Mesendoderm (in vitro differentiated cells): ENCODE data around the gene FUT2.

Source experiments
- DNase-seq: peaks from one replicate; pipeline ENCODE4 v3.0.0; 2013
- H2AK5ac ChIP-seq: 2 replicates; pipeline ENCODE4 v1.6.1; 2013; ENCODE audit warnings: low read length, inconsistent platforms
- H2BK120ac ChIP-seq: 2 replicates; pipeline ENCODE4 v1.6.1; 2013; ENCODE audit warnings: low read depth, mild to moderate bottlenecking, low read length, moderate library complexity, mixed read lengths
- H2BK15ac ChIP-seq: replicated peaks from 2 replicates; pipeline ENCODE4 v1.6.1; 2013; ENCODE audit warnings: low read depth, mild to moderate bottlenecking, moderate library complexity
- H2BK5ac ChIP-seq: 2 replicates; pipeline ENCODE4 v1.6.1; 2013; ENCODE audit warnings: low read length, inconsistent platforms
- H3K18ac ChIP-seq: 2 replicates; pipeline ENCODE4 v1.6.1; 2013; ENCODE audit warnings: mild to moderate bottlenecking, low read length, mixed read lengths
- H3K23ac ChIP-seq: one replicate; pipeline ENCODE4 v1.6.1; 2013; ENCODE audit warnings: low read length
- H3K27ac ChIP-seq: 2 replicates; pipeline ENCODE4 v1.5.1; 2013; ENCODE audit warnings: low read depth, mild to moderate bottlenecking, inconsistent platforms, low read length, moderate library complexity
- H3K27me3 ChIP-seq: 2 replicates; pipeline ENCODE4 v1.6.1; 2013; ENCODE audit warnings: low read length, control low read depth, mild to moderate bottlenecking, inconsistent platforms; ENCODE audit not compliant: insufficient read depth, poor library complexity
- H3K36me3 ChIP-seq: 2 replicates; pipeline ENCODE4 v1.6.1; 2013; ENCODE audit warnings: low read length, inconsistent platforms; ENCODE audit not compliant: control insufficient read depth, insufficient read depth
- H3K4ac ChIP-seq: one replicate; pipeline ENCODE4 v1.6.1; 2013; ENCODE audit warnings: low read depth, mild to moderate bottlenecking, low read length, moderate library complexity
- H3K4me1 ChIP-seq: 2 replicates; pipeline ENCODE4 v1.6.1; 2013; ENCODE audit warnings: low read depth, low read length, inconsistent platforms; ENCODE audit not compliant: control insufficient read depth
- H3K4me2 ChIP-seq: 2 replicates; pipeline ENCODE4 v1.6.1; 2013; ENCODE audit warnings: low read length
- H3K4me3 ChIP-seq: 2 replicates; pipeline ENCODE4 v1.5.1; 2013; ENCODE audit warnings: mild to moderate bottlenecking, low read length
- H3K56ac ChIP-seq: one replicate; pipeline ENCODE4 v1.6.1; 2013; ENCODE audit warnings: low read length
- H3K79me1 ChIP-seq: 2 replicates; pipeline ENCODE4 v1.6.1; 2013; ENCODE audit warnings: low read length, inconsistent platforms
- H3K79me2 ChIP-seq: 2 replicates; pipeline ENCODE4 v1.6.1; 2013; ENCODE audit warnings: mild to moderate bottlenecking, low read length; ENCODE audit not compliant: control insufficient read depth, insufficient read depth
- H3K9ac ChIP-seq: 2 replicates; pipeline ENCODE4 v1.6.1; 2013; ENCODE audit warnings: low read length, inconsistent platforms
- H4K5ac ChIP-seq: one replicate; pipeline ENCODE4 v1.6.1; 2013; ENCODE audit warnings: low read length
- H4K8ac ChIP-seq: one replicate; pipeline ENCODE4 v1.6.1; 2013; ENCODE audit warnings: low read depth, mild to moderate bottlenecking, control low read depth, low read length, moderate library complexity
- WGBS: extraction: QIAGEN DNeasy Blood & Tissue Kit; methylation state at CpG from one replicate; pipeline ENCODE4 v1.1.7; 2013; ENCODE audit warnings: low lambda C conversion rate, missing lambda C conversion rate; ENCODE audit not compliant: insufficient coverage; ENCODE audit errors: extremely low coverage; 5-methylcytosine and 5-hydroxymethylcytosine counted together

Gene FUT2

DNA sequence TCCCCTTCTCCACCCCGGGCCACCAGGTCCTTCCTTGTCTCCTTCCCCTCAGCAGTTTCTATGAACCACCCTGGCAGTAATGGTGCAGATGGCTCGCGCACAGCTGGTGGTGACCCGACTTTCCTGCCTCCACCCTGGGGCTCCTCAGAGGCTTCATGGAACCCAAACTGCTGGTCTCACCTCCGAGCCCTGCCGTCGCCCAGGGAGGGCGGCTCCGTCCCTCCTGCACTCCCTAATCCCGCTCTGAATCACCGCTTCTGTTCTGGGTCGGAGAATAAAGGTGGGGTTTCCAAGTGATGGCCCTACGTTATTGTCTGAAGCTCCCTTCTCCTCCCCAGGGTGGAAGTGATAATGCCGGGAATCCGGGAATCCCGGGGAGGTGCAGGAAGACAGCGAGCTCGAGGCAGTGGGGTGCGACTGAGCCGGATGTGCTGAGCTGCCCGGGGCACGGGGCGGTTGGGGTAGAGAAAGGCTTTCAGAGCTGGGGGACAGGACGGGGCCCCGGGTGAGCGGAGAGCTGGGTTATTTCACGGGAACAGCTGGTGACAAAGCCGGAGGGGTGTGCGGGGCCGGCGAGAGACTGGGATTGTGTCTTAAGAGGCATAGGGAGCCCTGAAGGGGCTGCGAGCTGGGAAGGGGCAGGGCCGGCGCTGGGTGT is 711 bp downstream of the FUT2 start:
- H3K56ac ChIP-seq, result peak overlapping the region; percentile 85
- H3K27ac ChIP-seq, result peak overlapping the region; percentile 46
- no CpG with 5 or more reads among the region's 34 CpGs for WGBS
- no peaks in the 10 kb centered on the region for H3K27me3 ChIP-seq
- H3K9ac ChIP-seq, result peak overlapping the region; percentile 57
- DNase-seq, result peak; percentile 83
- no peak overlapping the region for H3K23ac ChIP-seq
- no peaks in the 10 kb centered on the region for H3K36me3 ChIP-seq
- peak overlapping the region; percentile 52 for H3K18ac ChIP-seq
- peak overlapping the region; percentile 24 for H3K4me3 ChIP-seq
- H4K5ac ChIP-seq, result no peak overlapping the region
- H2BK15ac ChIP-seq, result no peak overlapping the region
- no peak overlapping the region for H3K4ac ChIP-seq
- no peaks in the 10 kb centered on the region for H3K79me1 ChIP-seq
- peak overlapping the region; percentile 97 for H3K4me2 ChIP-seq
- no peaks in the 10 kb centered on the region for H3K79me2 ChIP-seq
- H2BK120ac ChIP-seq, result no peak overlapping the region
- H2BK5ac ChIP-seq, result no peak overlapping the region
- no peak overlapping the region for H2AK5ac ChIP-seq
- no peaks in the 10 kb centered on the region for H3K4me1 ChIP-seq
- H4K8ac ChIP-seq, result no peak overlapping the region

GRCh38 chr19:48698046-48698445 is 2.3 kb downstream of the FUT2 start:
- no peak for DNase-seq

DNA sequence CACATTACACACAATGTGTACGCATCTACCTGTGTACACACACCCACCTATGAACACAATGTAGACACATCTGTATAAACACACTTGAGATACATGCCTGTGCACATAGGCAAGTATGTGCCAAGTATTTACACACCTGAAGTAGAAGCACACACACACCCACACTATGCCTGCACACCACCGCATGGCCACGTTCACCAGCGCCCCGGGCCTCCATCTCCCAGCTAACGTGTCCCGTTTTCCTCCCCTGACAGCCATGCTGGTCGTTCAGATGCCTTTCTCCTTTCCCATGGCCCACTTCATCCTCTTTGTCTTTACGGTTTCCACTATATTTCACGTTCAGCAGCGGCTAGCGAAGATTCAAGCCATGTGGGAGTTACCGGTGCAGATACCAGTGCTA is 6.9 kb downstream of the FUT2 start:
- WGBS, result no CpG with 5 or more reads among the region's 13 CpGs

More at GRCh38 chr19:48698046-48698445, 2.3 kb downstream of the FUT2 start:
- Histone ChIP-seq H4K8ac (no peak overlapping the region), H2BK5ac (no peak overlapping the region), H4K5ac (no peak overlapping the region), H2AK5ac (no peak overlapping the region), H3K9ac (no peak overlapping the region), H3K4ac (no peak overlapping the region), H3K18ac (no peak overlapping the region), H3K23ac (no peak overlapping the region), H3K79me1 (no peaks in the 10 kb centered on the region), H3K4me1 (no peaks in the 10 kb centered on the region), H3K4me2 (no peak overlapping the region), H2BK120ac (no peak overlapping the region), H3K4me3 (no peak overlapping the region), H3K56ac (no peak overlapping the region), H2BK15ac (no peak overlapping the region), H3K27me3 (no peaks in the 10 kb centered on the region), H3K27ac (no peak overlapping the region), H3K36me3 (no peaks in the 10 kb centered on the region), H3K79me2 (no peaks in the 10 kb centered on the region)
- WGBS, result no CpG with 5 or more reads among the region's 4 CpGs

DNA sequence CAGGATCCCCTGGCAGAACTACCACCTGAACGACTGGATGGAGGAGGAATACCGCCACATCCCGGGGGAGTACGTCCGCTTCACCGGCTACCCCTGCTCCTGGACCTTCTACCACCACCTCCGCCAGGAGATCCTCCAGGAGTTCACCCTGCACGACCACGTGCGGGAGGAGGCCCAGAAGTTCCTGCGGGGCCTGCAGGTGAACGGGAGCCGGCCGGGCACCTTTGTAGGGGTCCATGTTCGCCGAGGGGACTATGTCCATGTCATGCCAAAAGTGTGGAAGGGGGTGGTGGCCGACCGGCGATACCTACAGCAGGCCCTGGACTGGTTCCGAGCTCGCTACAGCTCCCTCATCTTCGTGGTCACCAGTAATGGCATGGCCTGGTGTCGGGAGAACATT is 7.5 kb downstream of the FUT2 start:
- H2BK5ac ChIP-seq, result no peak overlapping the region
- H3K27me3 ChIP-seq, result no peaks in the 10 kb centered on the region
- H3K4me3 ChIP-seq, result no peak overlapping the region
- H3K23ac ChIP-seq, result no peak overlapping the region
- H2BK15ac ChIP-seq, result no peak overlapping the region
- WGBS, result no CpG with 5 or more reads among the region's 23 CpGs
- H3K79me2 ChIP-seq, result no peaks in the 10 kb centered on the region
- H3K9ac ChIP-seq, result no peak overlapping the region
- H3K4ac ChIP-seq, result no peak overlapping the region
- no peaks in the 10 kb centered on the region for H3K36me3 ChIP-seq
- H3K4me1 ChIP-seq, result no peaks in the 10 kb centered on the region
- H3K4me2 ChIP-seq, result no peak overlapping the region
- no peak overlapping the region for H2AK5ac ChIP-seq
- DNase-seq, result no peak
- no peak overlapping the region for H4K8ac ChIP-seq
- no peak overlapping the region for H3K56ac ChIP-seq
- no peak overlapping the region for H3K18ac ChIP-seq
- H2BK120ac ChIP-seq, result no peak overlapping the region
- no peak overlapping the region for H4K5ac ChIP-seq
- no peaks in the 10 kb centered on the region for H3K79me1 ChIP-seq
- no peak overlapping the region for H3K27ac ChIP-seq

More for the DNA sequence above, 6.9 kb downstream of the FUT2 start:
- Histone ChIP-seq H3K4me2 (no peak overlapping the region), H3K56ac (no peak overlapping the region), H3K79me2 (no peaks in the 10 kb centered on the region), H3K9ac (no peak overlapping the region), H3K4ac (no peak overlapping the region), H3K4me1 (no peaks in the 10 kb centered on the region), H4K8ac (no peak overlapping the region), H3K27me3 (no peaks in the 10 kb centered on the region), H3K27ac (no peak overlapping the region), H2AK5ac (no peak overlapping the region), H3K79me1 (no peaks in the 10 kb centered on the region), H3K18ac (no peak overlapping the region), H4K5ac (no peak overlapping the region), H2BK5ac (no peak overlapping the region), H3K36me3 (no peaks in the 10 kb centered on the region), H3K4me3 (no peak overlapping the region), H2BK15ac (no peak overlapping the region), H2BK120ac (no peak overlapping the region), H3K23ac (no peak overlapping the region)
- no peak for DNase-seq

GRCh38 chr19:48705431-48705830 is 9.7 kb downstream of the FUT2 start:
- H4K5ac ChIP-seq, result no peak overlapping the region
- H4K8ac ChIP-seq, result no peak overlapping the region
- no peaks in the 10 kb centered on the region for H3K36me3 ChIP-seq
- no peak overlapping the region for H3K4ac ChIP-seq
- DNase-seq, result no peak
- no peak overlapping the region for H3K23ac ChIP-seq
- H3K79me1 ChIP-seq, result no peaks in the 10 kb centered on the region
- H2BK120ac ChIP-seq, result no peak overlapping the region
- no peak overlapping the region for H2BK5ac ChIP-seq
- no peak overlapping the region for H3K4me3 ChIP-seq
- no peaks in the 10 kb centered on the region for H3K27me3 ChIP-seq
- no peaks in the 10 kb centered on the region for H3K79me2 ChIP-seq
- H3K27ac ChIP-seq, result no peak overlapping the region
- H3K9ac ChIP-seq, result no peak overlapping the region
- H3K4me2 ChIP-seq, result no peak overlapping the region
- no peak overlapping the region for H3K18ac ChIP-seq
- no peak overlapping the region for H2BK15ac ChIP-seq
- H2AK5ac ChIP-seq, result no peak overlapping the region
- no peaks in the 10 kb centered on the region for H3K4me1 ChIP-seq
- WGBS, result no CpG with 5 or more reads among the region's 2 CpGs
- no peak overlapping the region for H3K56ac ChIP-seq

GRCh38 chr19:48708471-48708870 is 12.7 kb downstream of the FUT2 start:
- no peaks in the 10 kb centered on the region for H3K4me1 ChIP-seq
- no peak overlapping the region for H2BK120ac ChIP-seq
- H2BK15ac ChIP-seq, result no peak overlapping the region
- no peaks in the 10 kb centered on the region for H3K27me3 ChIP-seq
- no peaks in the 10 kb centered on the region for H3K36me3 ChIP-seq
- no CpG with 5 or more reads among the region's 11 CpGs for WGBS
- DNase-seq, result no peak
- no peaks in the 10 kb centered on the region for H3K79me2 ChIP-seq
- no peak overlapping the region for H3K4ac ChIP-seq
- H3K4me3 ChIP-seq, result no peak overlapping the region
- H4K5ac ChIP-seq, result no peak overlapping the region
- no peak overlapping the region for H4K8ac ChIP-seq
- H3K56ac ChIP-seq, result no peak overlapping the region
- H3K18ac ChIP-seq, result no peak overlapping the region
- H3K4me2 ChIP-seq, result no peak overlapping the region
- H3K23ac ChIP-seq, result no peak overlapping the region
- no peak overlapping the region for H3K9ac ChIP-seq
- H2BK5ac ChIP-seq, result no peak overlapping the region
- H3K79me1 ChIP-seq, result no peaks in the 10 kb centered on the region
- H3K27ac ChIP-seq, result no peak overlapping the region
- H2AK5ac ChIP-seq, result no peak overlapping the region
